ENCODE measurements around the gene CPZ. TPM values are rescaled to one million over a fixed set of nuclear protein-coding genes. Genes with fewer than 3 reads are reported as not detected.

CPZ gene
- total RNA-seq, 1 experiment from 2014 or later, result 26.9 TPM

- TF ChIP-seq, protein P1, sequence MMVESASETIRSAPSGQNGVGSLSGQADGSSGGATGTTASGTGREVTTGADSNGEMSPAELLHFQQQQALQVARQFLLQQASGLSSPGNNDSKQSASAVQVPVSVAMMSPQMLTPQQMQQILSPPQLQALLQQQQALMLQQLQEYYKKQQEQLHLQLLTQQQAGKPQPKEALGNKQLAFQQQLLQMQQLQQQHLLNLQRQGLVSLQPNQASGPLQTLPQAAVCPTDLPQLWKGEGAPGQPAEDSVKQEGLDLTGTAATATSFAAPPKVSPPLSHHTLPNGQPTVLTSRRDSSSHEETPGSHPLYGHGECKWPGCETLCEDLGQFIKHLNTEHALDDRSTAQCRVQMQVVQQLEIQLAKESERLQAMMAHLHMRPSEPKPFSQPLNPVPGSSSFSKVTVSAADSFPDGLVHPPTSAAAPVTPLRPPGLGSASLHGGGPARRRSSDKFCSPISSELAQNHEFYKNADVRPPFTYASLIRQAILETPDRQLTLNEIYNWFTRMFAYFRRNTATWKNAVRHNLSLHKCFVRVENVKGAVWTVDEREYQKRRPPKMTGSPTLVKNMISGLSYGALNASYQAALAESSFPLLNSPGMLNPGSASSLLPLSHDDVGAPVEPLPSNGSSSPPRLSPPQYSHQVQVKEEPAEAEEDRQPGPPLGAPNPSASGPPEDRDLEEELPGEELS (CRISPR knock-in tag; IDR thresholded peaks at IDR 0.05), result no peak
- TF ChIP-seq GABPB1 (CRISPR knock-in tag; IDR thresholded peaks at IDR 0.05) (no peak), USF1 (CRISPR knock-in tag; IDR thresholded peaks at IDR 0.05) (no peak), TEAD1 (CRISPR knock-in tag; IDR thresholded peaks at IDR 0.05) (no peak), NFYB (CRISPR knock-in tag; conservative IDR thresholded peaks at IDR 0.05; ENCODE audit: low read depth) (no peak), ZMAT4 (CRISPR knock-in tag; IDR thresholded peaks at IDR 0.05) (no peak)
These were observed 48.7 kb downstream of the CPZ start (continued) for GRCh38 chr4:8641256-8641655.

DNA sequence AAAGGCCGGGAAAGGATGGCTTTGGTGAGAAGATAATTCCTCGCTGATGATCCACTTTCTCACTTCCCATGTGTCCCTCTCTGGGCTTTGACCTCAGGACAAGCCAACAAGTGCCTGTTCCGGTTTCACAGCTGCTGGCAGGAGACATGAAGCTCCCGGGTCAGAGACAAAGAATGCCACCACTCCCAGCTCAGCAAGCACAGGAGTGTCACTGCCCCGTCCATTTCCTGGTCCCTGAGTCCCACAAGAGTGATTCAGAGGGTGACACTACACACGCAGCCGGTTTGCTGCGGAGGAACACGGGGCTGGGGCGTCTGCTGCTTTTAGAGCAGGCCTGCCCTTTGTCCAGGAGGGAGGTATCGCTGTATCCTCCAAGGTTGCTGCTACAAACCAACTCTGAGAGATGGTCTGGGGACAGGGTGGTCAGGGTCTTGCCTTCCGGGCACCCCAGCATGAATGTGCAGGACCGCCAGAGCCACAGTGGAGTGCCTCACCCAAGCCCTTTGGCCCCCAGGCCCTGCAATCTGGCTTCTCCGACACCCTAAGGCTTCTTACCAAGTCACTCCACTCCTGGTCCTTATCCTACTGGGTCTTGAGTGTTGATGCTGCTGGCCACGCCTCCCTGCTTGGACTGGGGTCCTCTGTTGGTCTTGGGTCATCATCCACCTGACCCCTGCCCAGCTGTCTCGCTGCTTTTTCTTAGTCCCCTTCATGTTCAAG lies 49.5 kb downstream of the CPZ start:
- ATAC-seq (no peak), DNase-seq (ENCODE audit: low spot score) (peak; percentile 6)
- ChIA-PET POLR2A (no interaction called here), CTCF (interaction anchor here (1.5 to 2.0 kb wide), 2 partner anchors 46 to 245 kb away, joined by 5 to 6 read pairs; no protein-coding TSS in a partner anchor)
- Mint-ChIP-seq H3K27me3 (ENCODE audit: low read depth) (peaks cover 6% of the 10 kb centered on the region; the same call in 1 of the 2 replicates), H3K4me3 (no peak overlapping the region), H3K4me1 (no peaks in the 10 kb centered on the region), H3K9me3 (no peaks in the 10 kb centered on the region), H3K36me3 (no peaks in the 10 kb centered on the region), H3K27ac (no peak overlapping the region)
- TF ChIP-seq, protein P2, sequence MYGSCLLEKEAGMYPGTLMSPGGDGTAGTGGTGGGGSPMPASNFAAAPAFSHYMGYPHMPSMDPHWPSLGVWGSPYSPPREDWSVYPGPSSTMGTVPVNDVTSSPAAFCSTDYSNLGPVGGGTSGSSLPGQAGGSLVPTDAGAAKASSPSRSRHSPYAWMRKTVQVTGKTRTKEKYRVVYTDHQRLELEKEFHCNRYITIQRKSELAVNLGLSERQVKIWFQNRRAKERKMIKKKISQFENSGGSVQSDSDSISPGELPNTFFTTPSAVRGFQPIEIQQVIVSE (CRISPR knock-in tag; IDR thresholded peaks at IDR 0.05; ENCODE audit: borderline replicate concordance), result no peak
- no peak for TF ChIP-seq MYBL2 (CRISPR knock-in tag; IDR thresholded peaks at IDR 0.05)
- TF ChIP-seq, protein P3, sequence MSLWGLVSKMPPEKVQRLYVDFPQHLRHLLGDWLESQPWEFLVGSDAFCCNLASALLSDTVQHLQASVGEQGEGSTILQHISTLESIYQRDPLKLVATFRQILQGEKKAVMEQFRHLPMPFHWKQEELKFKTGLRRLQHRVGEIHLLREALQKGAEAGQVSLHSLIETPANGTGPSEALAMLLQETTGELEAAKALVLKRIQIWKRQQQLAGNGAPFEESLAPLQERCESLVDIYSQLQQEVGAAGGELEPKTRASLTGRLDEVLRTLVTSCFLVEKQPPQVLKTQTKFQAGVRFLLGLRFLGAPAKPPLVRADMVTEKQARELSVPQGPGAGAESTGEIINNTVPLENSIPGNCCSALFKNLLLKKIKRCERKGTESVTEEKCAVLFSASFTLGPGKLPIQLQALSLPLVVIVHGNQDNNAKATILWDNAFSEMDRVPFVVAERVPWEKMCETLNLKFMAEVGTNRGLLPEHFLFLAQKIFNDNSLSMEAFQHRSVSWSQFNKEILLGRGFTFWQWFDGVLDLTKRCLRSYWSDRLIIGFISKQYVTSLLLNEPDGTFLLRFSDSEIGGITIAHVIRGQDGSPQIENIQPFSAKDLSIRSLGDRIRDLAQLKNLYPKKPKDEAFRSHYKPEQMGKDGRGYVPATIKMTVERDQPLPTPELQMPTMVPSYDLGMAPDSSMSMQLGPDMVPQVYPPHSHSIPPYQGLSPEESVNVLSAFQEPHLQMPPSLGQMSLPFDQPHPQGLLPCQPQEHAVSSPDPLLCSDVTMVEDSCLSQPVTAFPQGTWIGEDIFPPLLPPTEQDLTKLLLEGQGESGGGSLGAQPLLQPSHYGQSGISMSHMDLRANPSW (CRISPR knock-in tag; conservative IDR thresholded peaks at IDR 0.05; ENCODE audit: low read depth), result no peak
- TF ChIP-seq, protein P4, sequence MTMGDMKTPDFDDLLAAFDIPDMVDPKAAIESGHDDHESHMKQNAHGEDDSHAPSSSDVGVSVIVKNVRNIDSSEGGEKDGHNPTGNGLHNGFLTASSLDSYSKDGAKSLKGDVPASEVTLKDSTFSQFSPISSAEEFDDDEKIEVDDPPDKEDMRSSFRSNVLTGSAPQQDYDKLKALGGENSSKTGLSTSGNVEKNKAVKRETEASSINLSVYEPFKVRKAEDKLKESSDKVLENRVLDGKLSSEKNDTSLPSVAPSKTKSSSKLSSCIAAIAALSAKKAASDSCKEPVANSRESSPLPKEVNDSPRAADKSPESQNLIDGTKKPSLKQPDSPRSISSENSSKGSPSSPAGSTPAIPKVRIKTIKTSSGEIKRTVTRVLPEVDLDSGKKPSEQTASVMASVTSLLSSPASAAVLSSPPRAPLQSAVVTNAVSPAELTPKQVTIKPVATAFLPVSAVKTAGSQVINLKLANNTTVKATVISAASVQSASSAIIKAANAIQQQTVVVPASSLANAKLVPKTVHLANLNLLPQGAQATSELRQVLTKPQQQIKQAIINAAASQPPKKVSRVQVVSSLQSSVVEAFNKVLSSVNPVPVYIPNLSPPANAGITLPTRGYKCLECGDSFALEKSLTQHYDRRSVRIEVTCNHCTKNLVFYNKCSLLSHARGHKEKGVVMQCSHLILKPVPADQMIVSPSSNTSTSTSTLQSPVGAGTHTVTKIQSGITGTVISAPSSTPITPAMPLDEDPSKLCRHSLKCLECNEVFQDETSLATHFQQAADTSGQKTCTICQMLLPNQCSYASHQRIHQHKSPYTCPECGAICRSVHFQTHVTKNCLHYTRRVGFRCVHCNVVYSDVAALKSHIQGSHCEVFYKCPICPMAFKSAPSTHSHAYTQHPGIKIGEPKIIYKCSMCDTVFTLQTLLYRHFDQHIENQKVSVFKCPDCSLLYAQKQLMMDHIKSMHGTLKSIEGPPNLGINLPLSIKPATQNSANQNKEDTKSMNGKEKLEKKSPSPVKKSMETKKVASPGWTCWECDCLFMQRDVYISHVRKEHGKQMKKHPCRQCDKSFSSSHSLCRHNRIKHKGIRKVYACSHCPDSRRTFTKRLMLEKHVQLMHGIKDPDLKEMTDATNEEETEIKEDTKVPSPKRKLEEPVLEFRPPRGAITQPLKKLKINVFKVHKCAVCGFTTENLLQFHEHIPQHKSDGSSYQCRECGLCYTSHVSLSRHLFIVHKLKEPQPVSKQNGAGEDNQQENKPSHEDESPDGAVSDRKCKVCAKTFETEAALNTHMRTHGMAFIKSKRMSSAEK (CRISPR knock-in tag; IDR thresholded peaks at IDR 0.05; ENCODE audit: borderline replicate concordance), result no peak
- TF ChIP-seq ZNF121 (CRISPR knock-in tag; IDR thresholded peaks at IDR 0.05), result no peak
- no peak for TF ChIP-seq ZNF281 (CRISPR knock-in tag; IDR thresholded peaks at IDR 0.05)
- no peak for TF ChIP-seq KAT7 (CRISPR knock-in tag; IDR thresholded peaks at IDR 0.05; ENCODE audit: borderline replicate concordance)
- no peak for TF ChIP-seq ARID4B (CRISPR knock-in tag; IDR thresholded peaks at IDR 0.05; ENCODE audit: borderline replicate concordance)
- no peak for TF ChIP-seq RELA (CRISPR knock-in tag; IDR thresholded peaks at IDR 0.05; ENCODE audit: borderline replicate concordance)
- TF ChIP-seq TP53 (CRISPR knock-in tag; IDR thresholded peaks at IDR 0.05), result no peak
